Measurements from ENCODE around the gene DCTD.

GRCh38 chr4:182903013-182903412 lies 14.2 kb downstream of the DCTD start:
- TF ChIP-seq CTCF (IDR thresholded peaks at IDR 0.05) (no peak), POLR2AphosphoS5 (IDR thresholded peaks at IDR 0.05) (no peak), POLR2A (IDR thresholded peaks at IDR 0.05) (no peak)

All from stomach (tissue), 4 donors.